B cell (primary cell): Measurements from ENCODE around the gene HGFAC. TPM values are rescaled to one million over a fixed set of nuclear protein-coding genes. Genes with fewer than 3 reads are reported as not detected.

Source experiments
- ATAC-seq: fragments of 200-7000 bp; cut with Tn5 transposase; one replicate; pipeline ENCODE4 v1.10.0; 2021; ENCODE audit warnings: low read depth, mild to moderate bottlenecking, moderate number of reproducible peaks, moderate library complexity
- CTCF ChIA-PET: fragments of 350-600 bp; sonication (Branson Sonifier 250); formaldehyde crosslinking; loops from one replicate; lab custom pipeline; 2021; ENCODE audit warnings: antibody characterized with exemption, inconsistent platforms; lab: Charles Lee
- POLR2A ChIA-PET: fragments of 350-600 bp; sonication (Branson Sonifier 250); formaldehyde crosslinking; loops from one replicate; lab custom pipeline; 2021; ENCODE audit warnings: antibody characterized with exemption; lab: Charles Lee
- DNase-seq: peaks from one replicate; pipeline ENCODE4 v3.0.0; 2013
- H2AFZ ChIP-seq: 2 replicates; pipeline ENCODE4 v1.6.1; 2012; ENCODE audit warnings: mild to moderate bottlenecking, low read depth, low read length; ENCODE audit not compliant: insufficient read depth, poor library complexity, severe bottlenecking
- H3K27ac ChIP-seq, 2 donors: 1 replicate in 1 of 2; 2 replicates in 1 of 2; pipeline ENCODE4 v1.5.1; 2012 to 2013; ENCODE audit warnings: low read length in 2 of 2, mild to moderate bottlenecking in 2 of 2, moderate library complexity in 1 of 2
- H3K27me3 ChIP-seq, 4 experiments: fragments of 200-600 bp in 1 of 4; sonication (generic) in 1 of 4; replicated peaks in 1 of 4; 1 replicate in 2 of 4; 2 replicates in 2 of 4; pipeline versions ENCODE4 v1.6.1 to v1.7.0; 2013 to 2016; ENCODE audit warnings: low read length in 3 of 4, mild to moderate bottlenecking in 2 of 4, mixed read lengths in 1 of 4, moderate library complexity in 1 of 4; ENCODE audit not compliant: insufficient read depth in 4 of 4, control insufficient read depth in 3 of 4; ENCODE audit errors: control extremely low read depth in 1 of 4
- H3K36me3 ChIP-seq, 2 experiments: replicated peaks in 1 of 2; 1 replicate in 1 of 2; 2 replicates in 1 of 2; pipeline versions ENCODE4 v1.6.1 to v1.7.1; 2013; ENCODE audit warnings: low read length in 1 of 2; ENCODE audit not compliant: insufficient read depth in 2 of 2, control insufficient read depth in 1 of 2; ENCODE audit errors: control extremely low read depth in 1 of 2, extremely low read depth in 1 of 2
- H3K4me1 ChIP-seq, 2 donors: fragments of 200-600 bp in 1 of 2; sonication (generic) in 1 of 2; 1 replicate in 1 of 2; 2 replicates in 1 of 2; pipeline versions ENCODE4 v1.5.1 to v1.6.1; 2013 to 2017; ENCODE audit warnings: low read length in 2 of 2; ENCODE audit not compliant: control insufficient read depth in 2 of 2, insufficient read depth in 2 of 2
- H3K4me2 ChIP-seq: replicated peaks from 2 replicates; pipeline ENCODE3; 2012; ENCODE audit warnings: mild to moderate bottlenecking, low read depth, low read length; ENCODE audit not compliant: poor library complexity, severe bottlenecking
- H3K4me3 ChIP-seq, 5 experiments: fragments of 200-600 bp in 1 of 5; sonication (generic) in 1 of 5; 1 replicate in 3 of 5; 2 replicates in 2 of 5; pipeline versions ENCODE4 v1.5.1 to v1.7.0; 2011 to 2016; ENCODE audit warnings: low read length in 4 of 5, mild to moderate bottlenecking in 4 of 5, low read depth in 2 of 5, control low read depth in 1 of 5, moderate library complexity in 1 of 5; ENCODE audit not compliant: insufficient read depth in 1 of 5; ENCODE audit errors: control extremely low read depth in 1 of 5, extremely low read depth in 1 of 5
- H3K79me2 ChIP-seq: fragments of 200-600 bp; sonication (generic); one replicate; pipeline ENCODE4 v1.6.0; 2016; ENCODE audit warnings: low read length; ENCODE audit not compliant: control insufficient read depth, insufficient read depth
- H3K9ac ChIP-seq: fragments of 200-600 bp; sonication (generic); 2 replicates; pipeline ENCODE4 v1.6.1; 2017; ENCODE audit warnings: mild to moderate bottlenecking, low read length, moderate library complexity
- H3K9me3 ChIP-seq, 3 donors: one replicate each; pipeline versions ENCODE4 v1.6.1 to v1.7.1; 2013; ENCODE audit warnings: low read length in 2 of 3; ENCODE audit not compliant: control insufficient read depth in 2 of 3, insufficient read depth in 1 of 3; ENCODE audit errors: control extremely low read depth in 1 of 3
- H4K20me1 ChIP-seq: 2 replicates; pipeline ENCODE4 v1.6.0; 2012; ENCODE audit warnings: mild to moderate bottlenecking, low read length; ENCODE audit not compliant: insufficient read depth, control insufficient read depth, poor library complexity, severe bottlenecking
- H3K27ac Mint-ChIP-seq: one replicate; pipeline ENCODE4 v1.8.0; 2021; ENCODE audit warnings: mixed read lengths
- H3K27me3 Mint-ChIP-seq: one replicate; pipeline ENCODE4 v1.8.0; 2021; ENCODE audit warnings: mixed read lengths
- H3K4me1 Mint-ChIP-seq: one replicate; pipeline ENCODE4 v1.8.0; 2021; ENCODE audit warnings: mixed read lengths
- H3K4me3 Mint-ChIP-seq: one replicate; pipeline ENCODE4 v1.8.0; 2021; ENCODE audit warnings: mixed read lengths
- H3K9me3 Mint-ChIP-seq: one replicate; pipeline ENCODE4 v1.8.0; 2022; ENCODE audit warnings: mixed read lengths; ENCODE audit not compliant: insufficient read depth
- EZH2 ChIP-seq: IDR thresholded peaks from 2 replicates; pipeline ENCODE4 v1.6.1; 2012; ENCODE audit warnings: borderline replicate concordance, low read depth, mild to moderate bottlenecking, moderate library complexity, low read length; ENCODE audit not compliant: insufficient read depth, poor library complexity, severe bottlenecking
- WGBS: methylation state at CpG from one replicate; pipeline ENCODE4 v1.1.5; 2013; ENCODE audit warnings: missing lambda C conversion rate; ENCODE audit not compliant: insufficient coverage; 5-methylcytosine and 5-hydroxymethylcytosine counted together
- intact Hi-C: fragments of 100-400 bp; cut with micrococcal nuclease; formaldehyde crosslinking; loops from one replicate; pipeline ENCODE4 v1.10.0; 2022
- polyA plus RNA-seq: library from polyadenylated mRNA; depleted of rRNA; stranded (reverse); fragments of >200 nt; gene quantifications from 2 replicates; pipeline ENCODE4 v1.2.3, GENCODE V29; 2012
- total RNA-seq, 2 donors: library from RNA; stranded (reverse); fragments of 120-200 nt in 1 of 2; gene quantifications; 1 replicate in 1 of 2; 2 replicates in 1 of 2; pipeline versions ENCODE4 v1.2.3 to v1.2.4, GENCODE V29; 2013 to 2022
- TF ChIP-seq, protein P1 (sequence below): fragments of 200-600 bp; IDR thresholded peaks from one replicate; pipeline ENCODE4 v1.8.0; 2022; ENCODE audit warnings: antibody characterized with exemption, mild to moderate bottlenecking

HGFAC gene
- total and polyA plus RNA-seq, 2 donors (not counting 1 experiment from before 2014, with no cell fraction given) = not detected

DNA sequence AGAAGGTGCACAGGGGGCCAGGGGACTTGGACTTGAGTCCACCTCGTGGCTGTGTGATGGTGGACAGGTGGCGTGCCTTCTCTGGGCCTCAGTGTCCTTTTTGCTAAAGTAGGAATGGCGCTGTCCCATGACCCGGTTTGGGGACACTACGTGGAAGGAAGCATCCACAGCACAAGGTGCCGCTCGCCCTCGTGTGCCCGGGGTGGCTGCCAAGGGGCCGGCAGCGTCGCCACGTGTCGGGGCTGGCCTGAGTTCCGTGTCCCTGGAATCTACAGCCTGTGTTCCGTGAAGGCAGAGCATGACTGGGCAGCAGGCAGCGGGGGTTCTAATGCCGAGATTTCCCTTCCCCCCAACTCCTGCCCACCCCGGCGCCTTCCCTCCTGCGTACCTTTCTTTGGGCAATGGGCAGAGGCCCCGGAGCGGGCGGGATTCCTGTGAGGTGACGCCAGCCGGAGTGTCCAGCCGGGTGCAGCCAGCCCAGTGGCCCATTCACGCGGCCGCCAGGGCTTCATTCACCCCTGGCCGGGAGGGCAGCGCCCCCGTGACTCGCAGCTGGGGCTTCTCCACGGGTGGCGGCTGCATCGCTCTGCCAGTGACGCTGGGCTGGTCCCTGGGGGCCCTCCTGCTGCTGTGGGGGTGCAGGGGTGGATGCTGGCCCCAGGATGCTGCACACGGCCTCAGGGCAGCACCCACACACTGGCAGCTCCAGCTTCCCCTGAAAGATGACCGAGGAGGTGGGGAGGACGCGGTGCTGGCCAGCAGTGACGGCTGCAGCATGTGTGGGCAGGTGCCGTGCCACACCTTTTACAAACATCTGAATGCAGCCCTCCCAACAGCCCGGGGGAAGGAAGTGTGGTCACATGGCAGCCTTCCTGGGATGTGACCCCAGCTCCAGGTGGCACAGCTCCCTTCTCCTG, 42.5 kb downstream of the HGFAC start:
- Histone ChIP-seq H3K4me2 (peak overlapping the region; percentile 94), H4K20me1 (peaks cover 4% of the 10 kb centered on the region), H2AFZ (peak overlapping the region; percentile 64), H3K9ac (peak overlapping the region; percentile 63), H3K79me2 (no peaks in the 10 kb centered on the region), H3K4me1 (peaks cover 47 to 88% of the 10 kb centered on the region in 2 donors), H3K27me3 (peaks cover 0 to 4% (median 0%) of the 10 kb centered on the region in 4 experiments), H3K4me3 (peak overlapping the region in 4 of 5 experiments; percentile 49 to 71 (median 56)), H3K36me3 (no peaks in the 10 kb centered on the region), H3K27ac (peak overlapping the region; percentile 42 to 87), H3K9me3 (no peaks in the 10 kb centered on the region)
- Mint-ChIP-seq H3K9me3 (no peaks in the 10 kb centered on the region), H3K27ac (peak overlapping the region; percentile 84), H3K4me3 (peak overlapping the region; percentile 87), H3K27me3 (no peaks in the 10 kb centered on the region), H3K4me1 (peaks cover 76% of the 10 kb centered on the region)
- ChIA-PET POLR2A (interaction anchor here (0.6 to 1.2 kb wide), 4 partner anchors 47 to 738 kb away, joined by 3 to 6 read pairs (median 4); partner anchors contain the start of gene LRPAP1), CTCF (interaction anchor here (0.9 to 3.5 kb wide), 3 partner anchors 11 to 256 kb away, joined by 3 to 16 read pairs (median 3); no protein-coding TSS in a partner anchor)
- intact Hi-C loops = loop anchor here (1.0 to 10.0 kb wide), 5 partner anchors 97 to 470 kb away; no protein-coding TSS in a partner anchor
- TF ChIP-seq, protein P1, sequence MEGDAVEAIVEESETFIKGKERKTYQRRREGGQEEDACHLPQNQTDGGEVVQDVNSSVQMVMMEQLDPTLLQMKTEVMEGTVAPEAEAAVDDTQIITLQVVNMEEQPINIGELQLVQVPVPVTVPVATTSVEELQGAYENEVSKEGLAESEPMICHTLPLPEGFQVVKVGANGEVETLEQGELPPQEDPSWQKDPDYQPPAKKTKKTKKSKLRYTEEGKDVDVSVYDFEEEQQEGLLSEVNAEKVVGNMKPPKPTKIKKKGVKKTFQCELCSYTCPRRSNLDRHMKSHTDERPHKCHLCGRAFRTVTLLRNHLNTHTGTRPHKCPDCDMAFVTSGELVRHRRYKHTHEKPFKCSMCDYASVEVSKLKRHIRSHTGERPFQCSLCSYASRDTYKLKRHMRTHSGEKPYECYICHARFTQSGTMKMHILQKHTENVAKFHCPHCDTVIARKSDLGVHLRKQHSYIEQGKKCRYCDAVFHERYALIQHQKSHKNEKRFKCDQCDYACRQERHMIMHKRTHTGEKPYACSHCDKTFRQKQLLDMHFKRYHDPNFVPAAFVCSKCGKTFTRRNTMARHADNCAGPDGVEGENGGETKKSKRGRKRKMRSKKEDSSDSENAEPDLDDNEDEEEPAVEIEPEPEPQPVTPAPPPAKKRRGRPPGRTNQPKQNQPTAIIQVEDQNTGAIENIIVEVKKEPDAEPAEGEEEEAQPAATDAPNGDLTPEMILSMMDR = no peak
- no peak for TF ChIP-seq EZH2
- ATAC-seq (peak; percentile 65), DNase-seq (peak; percentile 94)
- WGBS = 20% methylated on average over 44 of the region's 45 CpGs
